ENCODE data around the gene SOBP. TPM values are rescaled to one million over a fixed set of nuclear protein-coding genes. Genes with fewer than 3 reads are reported as not detected.

The SOBP gene
- total and polyA plus RNA-seq, 2 experiments from 2014 or later, result 1.5 to 3.0 TPM

DNA sequence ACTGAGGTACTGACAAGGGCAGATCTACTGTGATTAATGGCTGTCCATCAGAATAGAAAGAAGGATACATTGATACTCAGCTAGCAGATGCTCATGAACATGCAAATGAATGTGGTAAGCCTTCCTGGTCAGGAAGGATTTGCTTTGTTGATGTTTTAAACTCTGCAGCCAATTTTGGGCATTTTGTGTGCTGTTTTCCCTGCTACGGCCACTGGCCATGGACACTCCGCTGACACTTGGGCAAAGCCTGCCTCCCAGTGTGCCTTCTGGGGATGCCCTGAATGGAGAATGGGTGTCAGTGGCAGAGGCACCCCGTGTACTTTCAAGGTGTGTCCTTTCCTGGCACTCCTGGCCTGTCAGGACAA is 113.1 kb downstream of the SOBP start:
- ATAC-seq (no peak), DNase-seq (ENCODE audit: low spot score) (no peak)
- Histone ChIP-seq H3K4me3 (no peak overlapping the region), H3K9me2 (ENCODE audit: insufficient read depth) (no peaks in the 10 kb centered on the region), H3K27ac (ENCODE audit: low read depth) (peak overlapping the region; percentile 14), H3K4me1 (ENCODE audit: insufficient read depth) (peaks cover 71% of the 10 kb centered on the region), H3K79me2 (replicated peaks; ENCODE audit: insufficient read depth) (no peaks in the 10 kb centered on the region), H2AFZ (no peak overlapping the region), H3K4me2 (no peak overlapping the region), H3F3A (replicated peaks; ENCODE audit: low read depth) (no peaks in the 10 kb centered on the region), H4K20me1 (replicated peaks; ENCODE audit: insufficient read depth) (no peaks in the 10 kb centered on the region), H3K27me3 (ENCODE audit: insufficient read depth) (no peaks in the 10 kb centered on the region), H3K36me3 (ENCODE audit: insufficient read depth) (no peaks in the 10 kb centered on the region)
- H3K4me3 Mint-ChIP-seq, result no peak overlapping the region
- TF ChIP-seq ZNF462 (CRISPR knock-in tag; IDR thresholded peaks at IDR 0.05) (no peak), JUNB (IDR thresholded peaks at IDR 0.05; ENCODE audit: unreplicated experiment) (no peak), POLR2AphosphoS5 (IDR thresholded peaks at IDR 0.05; ENCODE audit: low read depth) (no peak), EZH2 (IDR thresholded peaks at IDR 0.05; ENCODE audit: low read depth, unreplicated experiment) (no peak), CREB1 (CRISPR knock-in tag; IDR thresholded peaks at IDR 0.05; ENCODE audit: low read depth) (no peak), CTCF (conservative IDR thresholded peaks at IDR 0.05; ENCODE audit: low read depth in 2 of 2) (peak in 1 of 2 experiments; percentile 38; a peak in 2 of 4 replicates), ZNF114 (CRISPR knock-in tag; IDR thresholded peaks at IDR 0.05) (no peak)
- H3K4me1 Mint-ChIP-seq, result peaks cover 77% of the 10 kb centered on the region
- peaks cover 8% of the 10 kb centered on the region for H3K27me3 Mint-ChIP-seq (ENCODE audit: insufficient read depth, low read depth, poor library complexity)
- no peaks in the 10 kb centered on the region for H3K9me3 Mint-ChIP-seq
- no peaks in the 10 kb centered on the region for H3K36me3 Mint-ChIP-seq (ENCODE audit: low read depth)
- no peak overlapping the region for H3K27ac Mint-ChIP-seq
